ENCODE measurements around the gene MRPL1. TPM values are rescaled to one million over a fixed set of nuclear protein-coding genes. Genes with fewer than 3 reads are reported as not detected.

The MRPL1 gene
- total RNA-seq (ENCODE audit: low replicate concordance), result 36.7 and 78.7 TPM in 2 replicates

GRCh38 chr4:77862478-77863216, at the start of gene MRPL1:
Gene MRPL1 (plus strand): TSS chr4:77862830. CDS start chr4:77862849, 19 bp downstream.
- peak; percentile 98 for DNase-seq (ENCODE audit: low read depth)
- H3K4me3 ChIP-seq (ENCODE audit: low read depth, low read length), result peak within 1 kb of the TSS; percentile 98
- TF ChIP-seq CTCF (IDR thresholded peaks at IDR 0.05; ENCODE audit: insufficient read depth, low read length), result peak; percentile 1

DNA sequence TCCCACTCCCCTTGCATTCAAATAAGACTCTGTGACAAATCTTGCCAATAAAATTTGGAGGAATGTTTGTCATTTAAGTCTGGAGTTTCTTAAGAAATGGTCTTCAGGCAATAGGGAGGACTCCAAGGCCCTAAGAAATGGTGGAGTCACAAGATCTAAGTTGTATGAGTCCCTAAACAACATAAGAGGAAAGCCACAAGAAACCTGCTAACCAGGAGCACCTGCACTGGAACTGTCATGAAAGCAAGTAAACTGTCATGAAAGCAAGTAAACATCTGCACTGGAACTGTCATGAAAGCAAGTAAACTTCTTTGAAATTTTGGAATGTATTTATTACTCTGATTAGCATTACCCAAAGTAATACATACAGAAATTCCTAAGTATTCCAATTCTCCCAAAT, 47.0 kb upstream of the MRPL1 start:
- DNase-seq (ENCODE audit: low read depth), result no peak
- TF ChIP-seq CTCF (IDR thresholded peaks at IDR 0.05; ENCODE audit: insufficient read depth, low read length), result no peak
- no peak overlapping the region for H3K4me3 ChIP-seq (ENCODE audit: low read depth, low read length)

- no peak for DNase-seq (ENCODE audit: low read depth)
- TF ChIP-seq CTCF (IDR thresholded peaks at IDR 0.05; ENCODE audit: insufficient read depth, low read length), result no peak
- no peak overlapping the region for H3K4me3 ChIP-seq (ENCODE audit: low read depth, low read length)
Measured at GRCh38 chr4:77816546-77816945, 46.1 kb upstream of the MRPL1 start.

- TF ChIP-seq CTCF (IDR thresholded peaks at IDR 0.05; ENCODE audit: insufficient read depth, low read length), result no peak
- DNase-seq (ENCODE audit: low read depth), result peak; percentile 9
Measured at GRCh38 chr4:77817304-77818072, 45.1 kb upstream of the MRPL1 start.

GRCh38 chr4:77818073-77818601, 44.5 kb upstream of the MRPL1 start:
- TF ChIP-seq CTCF (IDR thresholded peaks at IDR 0.05; ENCODE audit: insufficient read depth, low read length), result peak; percentile 74
- H3K4me3 ChIP-seq (ENCODE audit: low read depth, low read length), result peak overlapping the region; percentile 90
- peak; percentile 80 for DNase-seq (ENCODE audit: low read depth)

More at GRCh38 chr4:77817304-77818072, 45.1 kb upstream of the MRPL1 start:
- peak overlapping the region; percentile 90 for H3K4me3 ChIP-seq (ENCODE audit: low read depth, low read length)

- TF ChIP-seq CTCF (IDR thresholded peaks at IDR 0.05; ENCODE audit: insufficient read depth, low read length), result no peak
- peak; percentile 57 for DNase-seq (ENCODE audit: low read depth)
- peak within 1 kb of the TSS; percentile 90 for H3K4me3 ChIP-seq (ENCODE audit: low read depth, low read length)
Measured at GRCh38 chr4:77818602-77819403, 43.8 kb upstream of the MRPL1 start, which contains the start of gene CNOT6L. Gene CNOT6L (minus strand): TSS chr4:77819368. CDS start chr4:77819308, 60 bp downstream.

All from fibroblast of the aortic adventitia (primary cell).